ENCODE measurements around the gene SLC33A1. TPM values are rescaled to one million over a fixed set of nuclear protein-coding genes. Genes with fewer than 3 reads are reported as not detected.

SLC33A1 gene
- total and polyA plus RNA-seq, 2 of the 13 experiments (the other 11 are each of a cell fraction or from before 2014, with no cell fraction given) = 20.0 to 32.1 TPM

DNA sequence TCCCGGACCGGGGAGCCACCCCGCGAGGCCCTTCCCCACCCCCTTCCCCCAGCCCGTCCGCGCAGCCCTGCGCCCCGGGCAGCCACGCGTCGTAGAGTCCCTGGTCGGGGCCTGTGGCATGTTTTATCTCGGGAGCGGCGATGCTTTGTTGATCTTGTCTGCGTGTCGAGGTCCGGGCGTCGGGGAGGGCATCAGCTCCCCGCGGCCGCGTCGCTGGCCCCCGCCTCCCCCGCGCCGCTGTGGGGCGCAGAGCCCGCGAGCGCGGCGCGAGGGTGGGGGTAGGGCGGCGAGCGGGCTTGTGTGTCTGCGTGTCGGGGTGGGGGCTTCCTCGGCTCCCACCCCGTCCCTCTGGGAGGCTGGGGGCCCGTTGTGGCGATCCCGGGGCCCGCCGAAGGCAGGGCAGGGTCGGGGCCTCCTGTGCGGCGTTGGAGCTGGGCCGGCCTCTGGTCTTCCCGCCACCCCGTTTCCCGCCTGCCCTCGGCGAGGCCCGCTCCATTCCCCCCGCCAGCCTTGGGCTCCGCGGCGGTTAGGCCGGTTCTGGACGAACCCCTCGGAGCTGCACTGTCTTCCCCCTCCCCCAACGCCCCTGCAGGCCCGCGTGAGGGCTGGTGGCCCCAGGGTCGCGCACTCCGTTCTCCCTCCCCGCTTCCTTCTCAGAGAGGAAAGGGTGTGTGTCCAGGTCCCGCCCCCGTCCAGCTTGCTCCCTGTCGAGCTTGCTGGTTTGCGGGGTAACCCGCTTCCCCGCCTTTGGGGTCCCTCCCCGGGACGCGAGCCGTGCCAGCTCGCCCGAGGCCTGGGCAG lies 16.9 kb upstream of the SLC33A1 start (continued):
- TF ChIP-seq, protein P1, sequence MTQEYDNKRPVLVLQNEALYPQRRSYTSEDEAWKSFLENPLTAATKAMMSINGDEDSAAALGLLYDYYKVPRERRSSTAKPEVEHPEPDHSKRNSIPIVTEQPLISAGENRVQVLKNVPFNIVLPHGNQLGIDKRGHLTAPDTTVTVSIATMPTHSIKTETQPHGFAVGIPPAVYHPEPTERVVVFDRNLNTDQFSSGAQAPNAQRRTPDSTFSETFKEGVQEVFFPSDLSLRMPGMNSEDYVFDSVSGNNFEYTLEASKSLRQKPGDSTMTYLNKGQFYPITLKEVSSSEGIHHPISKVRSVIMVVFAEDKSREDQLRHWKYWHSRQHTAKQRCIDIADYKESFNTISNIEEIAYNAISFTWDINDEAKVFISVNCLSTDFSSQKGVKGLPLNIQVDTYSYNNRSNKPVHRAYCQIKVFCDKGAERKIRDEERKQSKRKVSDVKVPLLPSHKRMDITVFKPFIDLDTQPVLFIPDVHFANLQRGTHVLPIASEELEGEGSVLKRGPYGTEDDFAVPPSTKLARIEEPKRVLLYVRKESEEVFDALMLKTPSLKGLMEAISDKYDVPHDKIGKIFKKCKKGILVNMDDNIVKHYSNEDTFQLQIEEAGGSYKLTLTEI (CRISPR knock-in tag; conservative IDR thresholded peaks at IDR 0.05) = no peak
- TF ChIP-seq MBD4 (IDR thresholded peaks at IDR 0.05; ENCODE audit: borderline replicate concordance, low read length) = no peak
- no peak for TF ChIP-seq NFYC (CRISPR knock-in tag; IDR thresholded peaks at IDR 0.05)
- TF ChIP-seq TAF1 (CRISPR knock-in tag; IDR thresholded peaks at IDR 0.05) = no peak
- TF ChIP-seq MEIS2 (CRISPR knock-in tag; IDR thresholded peaks at IDR 0.05) = peak; percentile 20; the same call in 1 of the 2 replicates
- TF ChIP-seq, protein P2, sequence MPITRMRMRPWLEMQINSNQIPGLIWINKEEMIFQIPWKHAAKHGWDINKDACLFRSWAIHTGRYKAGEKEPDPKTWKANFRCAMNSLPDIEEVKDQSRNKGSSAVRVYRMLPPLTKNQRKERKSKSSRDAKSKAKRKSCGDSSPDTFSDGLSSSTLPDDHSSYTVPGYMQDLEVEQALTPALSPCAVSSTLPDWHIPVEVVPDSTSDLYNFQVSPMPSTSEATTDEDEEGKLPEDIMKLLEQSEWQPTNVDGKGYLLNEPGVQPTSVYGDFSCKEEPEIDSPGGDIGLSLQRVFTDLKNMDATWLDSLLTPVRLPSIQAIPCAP (CRISPR knock-in tag; IDR thresholded peaks at IDR 0.05; ENCODE audit: low read depth) = no peak
- no peak for TF ChIP-seq ZNF629 (CRISPR knock-in tag; conservative IDR thresholded peaks at IDR 0.05)
- TF ChIP-seq ZNF883 (CRISPR knock-in tag; IDR thresholded peaks at IDR 0.05; ENCODE audit: not compliant biosample characterization) = no peak
- TF ChIP-seq ZFP82 (CRISPR knock-in tag; IDR thresholded peaks at IDR 0.05; ENCODE audit: borderline replicate concordance) = no peak
- TF ChIP-seq RAD51 (IDR thresholded peaks at IDR 0.05; ENCODE audit: borderline replicate concordance) = no peak
- TF ChIP-seq, protein P3, sequence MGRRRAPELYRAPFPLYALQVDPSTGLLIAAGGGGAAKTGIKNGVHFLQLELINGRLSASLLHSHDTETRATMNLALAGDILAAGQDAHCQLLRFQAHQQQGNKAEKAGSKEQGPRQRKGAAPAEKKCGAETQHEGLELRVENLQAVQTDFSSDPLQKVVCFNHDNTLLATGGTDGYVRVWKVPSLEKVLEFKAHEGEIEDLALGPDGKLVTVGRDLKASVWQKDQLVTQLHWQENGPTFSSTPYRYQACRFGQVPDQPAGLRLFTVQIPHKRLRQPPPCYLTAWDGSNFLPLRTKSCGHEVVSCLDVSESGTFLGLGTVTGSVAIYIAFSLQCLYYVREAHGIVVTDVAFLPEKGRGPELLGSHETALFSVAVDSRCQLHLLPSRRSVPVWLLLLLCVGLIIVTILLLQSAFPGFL (CRISPR knock-in tag; IDR thresholded peaks at IDR 0.05) = no peak
- peak; percentile 28; the same call in 1 of the 2 replicates for TF ChIP-seq ESRRA (CRISPR knock-in tag; IDR thresholded peaks at IDR 0.05; ENCODE audit: low read depth)
- 0 out of 2 replicates have a peak, but pooled peaks have one; percentile 12 for TF ChIP-seq HOXA9 (CRISPR knock-in tag; IDR thresholded peaks at IDR 0.05; ENCODE audit: borderline replicate concordance)
- peak; percentile 54; the same call in 1 of the 2 replicates for TF ChIP-seq ZNF160 (CRISPR knock-in tag; IDR thresholded peaks at IDR 0.05)
- TF ChIP-seq, protein P4, sequence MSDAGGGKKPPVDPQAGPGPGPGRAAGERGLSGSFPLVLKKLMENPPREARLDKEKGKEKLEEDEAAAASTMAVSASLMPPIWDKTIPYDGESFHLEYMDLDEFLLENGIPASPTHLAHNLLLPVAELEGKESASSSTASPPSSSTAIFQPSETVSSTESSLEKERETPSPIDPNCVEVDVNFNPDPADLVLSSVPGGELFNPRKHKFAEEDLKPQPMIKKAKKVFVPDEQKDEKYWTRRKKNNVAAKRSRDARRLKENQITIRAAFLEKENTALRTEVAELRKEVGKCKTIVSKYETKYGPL (CRISPR knock-in tag; IDR thresholded peaks at IDR 0.05) = no peak
- TF ChIP-seq ZNF772 (CRISPR knock-in tag; IDR thresholded peaks at IDR 0.05) = peak; percentile 78; the same call in 1 of the 2 replicates
- TF ChIP-seq ZNF674 (CRISPR knock-in tag; IDR thresholded peaks at IDR 0.05; ENCODE audit: low read depth) = 0 out of 2 replicates have a peak, but pooled peaks have one; percentile 44
- TF ChIP-seq, protein P5, sequence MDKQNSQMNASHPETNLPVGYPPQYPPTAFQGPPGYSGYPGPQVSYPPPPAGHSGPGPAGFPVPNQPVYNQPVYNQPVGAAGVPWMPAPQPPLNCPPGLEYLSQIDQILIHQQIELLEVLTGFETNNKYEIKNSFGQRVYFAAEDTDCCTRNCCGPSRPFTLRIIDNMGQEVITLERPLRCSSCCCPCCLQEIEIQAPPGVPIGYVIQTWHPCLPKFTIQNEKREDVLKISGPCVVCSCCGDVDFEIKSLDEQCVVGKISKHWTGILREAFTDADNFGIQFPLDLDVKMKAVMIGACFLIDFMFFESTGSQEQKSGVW (CRISPR knock-in tag; IDR thresholded peaks at IDR 0.05; ENCODE audit: borderline replicate concordance) = 0 out of 2 replicates have a peak, but pooled peaks have one; percentile 57
- TF ChIP-seq, protein P6, sequence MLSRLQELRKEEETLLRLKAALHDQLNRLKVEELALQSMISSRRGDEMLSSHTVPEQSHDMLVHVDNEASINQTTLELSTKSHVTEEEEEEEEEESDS (CRISPR knock-in tag; IDR thresholded peaks at IDR 0.05; ENCODE audit: borderline replicate concordance) = no peak
- peak; percentile 59; the same call in 1 of the 2 replicates for TF ChIP-seq ZFY (CRISPR knock-in tag; IDR thresholded peaks at IDR 0.05)
- 0 out of 2 replicates have a peak, but pooled peaks have one; percentile 67 for TF ChIP-seq ZNF484 (CRISPR knock-in tag; IDR thresholded peaks at IDR 0.05; ENCODE audit: borderline replicate concordance, low read depth)
- TF ChIP-seq, protein P7, sequence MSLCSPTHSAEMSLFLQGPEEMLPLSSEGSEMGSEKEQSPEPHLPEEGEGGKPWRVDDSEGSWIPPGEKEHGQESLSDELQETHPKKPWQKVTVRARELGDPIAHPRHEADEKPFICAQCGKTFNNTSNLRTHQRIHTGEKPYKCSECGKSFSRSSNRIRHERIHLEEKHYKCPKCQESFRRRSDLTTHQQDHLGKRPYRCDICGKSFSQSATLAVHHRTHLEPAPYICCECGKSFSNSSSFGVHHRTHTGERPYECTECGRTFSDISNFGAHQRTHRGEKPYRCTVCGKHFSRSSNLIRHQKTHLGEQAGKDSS (CRISPR knock-in tag; IDR thresholded peaks at IDR 0.05; ENCODE audit: borderline replicate concordance, low read depth) = no peak; the same call in 1 of the 2 replicates
